GM21526 (cell line): ENCODE results near the gene CLCN7.

Experiments
- ATAC-seq: cut with Tn5 transposase; IDR thresholded peaks from one replicate; pipeline ENCODE4 v1.9.1; 2021; ENCODE audit warnings: moderate library complexity; ENCODE audit not compliant: unreplicated experiment, low FRiP score

CLCN7 gene, protein sequence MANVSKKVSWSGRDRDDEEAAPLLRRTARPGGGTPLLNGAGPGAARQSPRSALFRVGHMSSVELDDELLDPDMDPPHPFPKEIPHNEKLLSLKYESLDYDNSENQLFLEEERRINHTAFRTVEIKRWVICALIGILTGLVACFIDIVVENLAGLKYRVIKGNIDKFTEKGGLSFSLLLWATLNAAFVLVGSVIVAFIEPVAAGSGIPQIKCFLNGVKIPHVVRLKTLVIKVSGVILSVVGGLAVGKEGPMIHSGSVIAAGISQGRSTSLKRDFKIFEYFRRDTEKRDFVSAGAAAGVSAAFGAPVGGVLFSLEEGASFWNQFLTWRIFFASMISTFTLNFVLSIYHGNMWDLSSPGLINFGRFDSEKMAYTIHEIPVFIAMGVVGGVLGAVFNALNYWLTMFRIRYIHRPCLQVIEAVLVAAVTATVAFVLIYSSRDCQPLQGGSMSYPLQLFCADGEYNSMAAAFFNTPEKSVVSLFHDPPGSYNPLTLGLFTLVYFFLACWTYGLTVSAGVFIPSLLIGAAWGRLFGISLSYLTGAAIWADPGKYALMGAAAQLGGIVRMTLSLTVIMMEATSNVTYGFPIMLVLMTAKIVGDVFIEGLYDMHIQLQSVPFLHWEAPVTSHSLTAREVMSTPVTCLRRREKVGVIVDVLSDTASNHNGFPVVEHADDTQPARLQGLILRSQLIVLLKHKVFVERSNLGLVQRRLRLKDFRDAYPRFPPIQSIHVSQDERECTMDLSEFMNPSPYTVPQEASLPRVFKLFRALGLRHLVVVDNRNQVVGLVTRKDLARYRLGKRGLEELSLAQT

GRCh38 chr16:1474796-1475551, at the start of gene CLCN7:
Gene CLCN7 (minus strand): TSS chr16:1475028. CDS start chr16:1474974, 54 bp downstream.
- ATAC-seq = peak; percentile 58

GRCh38 chr16:1524366-1524765, 49.5 kb upstream of the CLCN7 start:
- no peak for ATAC-seq

- ATAC-seq = no peak
Observed at GRCh38 chr16:1523581-1524245, 48.9 kb upstream of the CLCN7 start.

- no peak for ATAC-seq
Observed at GRCh38 chr16:1520461-1520860, 45.6 kb upstream of the CLCN7 start.

GRCh38 chr16:1519831-1520230, 45.0 kb upstream of the CLCN7 start:
- no peak for ATAC-seq

DNA sequence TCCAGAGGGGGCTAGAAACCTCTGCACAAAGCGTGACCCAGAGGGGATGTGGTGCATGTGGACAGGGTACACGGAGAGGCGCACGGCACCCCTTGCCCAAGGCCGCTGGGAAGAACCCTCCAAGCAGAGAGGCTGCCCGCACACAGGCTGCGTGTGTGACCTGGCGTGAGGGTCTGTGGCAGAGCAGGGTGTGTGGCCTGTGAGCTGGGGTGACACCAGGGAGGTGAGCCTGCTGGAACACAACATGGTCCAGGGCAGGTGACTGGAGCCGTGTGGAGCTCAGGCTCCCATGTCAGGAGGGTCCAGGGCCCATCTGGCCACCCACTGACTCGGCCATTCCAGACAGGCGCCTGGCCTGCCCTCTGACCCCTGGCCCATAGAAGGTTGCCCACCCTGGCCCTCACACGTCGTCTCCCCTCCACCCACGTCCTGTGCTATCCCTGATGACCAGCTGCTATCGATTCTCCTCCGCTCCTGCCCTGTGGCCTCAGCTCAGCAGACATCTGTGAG, 43.9 kb upstream of the CLCN7 start:
- no peak for ATAC-seq

- ATAC-seq = no peak
Observed at GRCh38 chr16:1514507-1514906, 39.7 kb upstream of the CLCN7 start.

DNA sequence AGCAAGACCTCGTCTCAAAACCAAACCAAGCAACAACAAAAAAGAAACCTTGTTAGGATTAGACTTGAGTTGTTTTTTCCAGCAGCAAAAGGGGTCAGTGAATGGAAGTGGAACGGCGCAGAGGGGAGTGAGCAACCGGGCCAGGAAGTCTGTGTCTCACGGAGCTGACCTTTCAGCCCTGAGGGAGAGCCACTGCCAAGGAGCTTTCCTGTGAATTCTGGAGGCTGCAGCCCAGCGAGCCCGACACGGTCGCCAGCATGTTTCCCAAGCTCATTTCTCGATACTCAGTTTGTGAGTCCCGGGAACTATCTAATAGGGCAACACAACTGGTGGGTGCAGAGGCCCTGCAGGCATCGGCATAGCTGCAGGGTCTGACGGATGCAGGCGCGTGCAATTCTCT, 37.9 kb upstream of the CLCN7 start:
- no peak for ATAC-seq

DNA sequence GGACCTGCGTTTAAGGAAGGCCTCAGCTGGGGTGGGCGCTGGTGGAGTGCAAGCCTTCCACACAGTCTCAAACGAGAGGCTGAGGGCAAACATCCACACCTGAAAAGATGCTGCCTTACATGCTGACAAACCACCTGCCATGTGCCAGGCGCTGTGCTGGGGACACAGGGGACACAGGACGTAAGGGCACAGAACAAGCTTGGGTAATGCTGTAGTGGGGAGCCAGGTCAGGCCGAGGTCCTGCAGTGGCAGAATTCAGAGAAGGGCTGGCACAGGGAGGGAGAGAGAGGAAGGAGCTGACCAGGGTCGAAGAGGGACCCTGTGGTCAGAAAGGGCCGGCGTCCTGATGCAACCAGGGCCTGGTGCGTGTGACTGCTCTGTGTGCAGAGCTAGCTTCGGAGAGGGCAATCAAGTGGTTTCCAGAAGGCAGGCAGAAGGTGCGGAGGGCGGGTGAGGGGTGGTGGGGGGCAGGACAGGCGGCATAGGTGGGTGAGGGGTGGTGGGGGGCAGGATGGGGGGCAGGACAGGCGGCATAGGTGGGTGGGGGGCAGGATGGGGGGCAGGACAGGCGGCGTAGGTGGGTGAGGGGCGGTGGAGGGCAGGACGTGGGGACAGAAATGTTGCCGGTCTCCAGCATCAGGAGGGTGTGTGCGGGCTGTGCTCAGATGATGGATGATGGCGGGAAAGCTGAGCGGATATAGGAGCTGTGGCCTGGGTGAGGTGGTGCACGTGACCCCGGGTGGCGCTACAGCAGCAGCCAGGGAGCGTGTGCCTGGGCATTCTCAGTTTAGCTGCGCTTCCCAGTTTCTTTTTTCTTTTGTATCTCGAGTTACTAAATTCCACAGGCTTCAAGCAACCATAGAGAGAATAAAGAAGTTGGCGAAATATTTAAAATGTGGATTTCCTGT, 37.1 kb upstream of the CLCN7 start:
- no peak for ATAC-seq

DNA sequence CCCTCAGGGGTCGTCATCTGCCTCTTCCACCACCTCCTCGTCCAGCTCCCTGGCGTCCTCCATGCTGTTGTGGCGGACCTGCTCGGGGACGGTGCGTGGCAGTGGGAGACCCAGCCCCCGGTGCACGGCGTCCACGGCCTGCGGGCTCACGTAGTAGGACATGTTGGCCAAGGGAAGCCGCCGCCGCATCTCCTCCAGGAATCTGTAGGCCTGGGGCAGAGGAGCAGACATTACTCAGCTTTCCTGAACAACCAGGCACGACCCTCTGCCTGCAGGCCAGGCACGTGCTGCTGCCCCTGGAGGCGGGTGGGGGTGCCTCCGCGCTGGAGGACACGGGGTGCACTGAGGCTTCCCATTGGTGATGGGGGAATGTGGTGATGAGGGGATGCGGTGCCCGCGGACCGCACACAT, 36.1 kb upstream of the CLCN7 start:
- ATAC-seq = no peak

DNA sequence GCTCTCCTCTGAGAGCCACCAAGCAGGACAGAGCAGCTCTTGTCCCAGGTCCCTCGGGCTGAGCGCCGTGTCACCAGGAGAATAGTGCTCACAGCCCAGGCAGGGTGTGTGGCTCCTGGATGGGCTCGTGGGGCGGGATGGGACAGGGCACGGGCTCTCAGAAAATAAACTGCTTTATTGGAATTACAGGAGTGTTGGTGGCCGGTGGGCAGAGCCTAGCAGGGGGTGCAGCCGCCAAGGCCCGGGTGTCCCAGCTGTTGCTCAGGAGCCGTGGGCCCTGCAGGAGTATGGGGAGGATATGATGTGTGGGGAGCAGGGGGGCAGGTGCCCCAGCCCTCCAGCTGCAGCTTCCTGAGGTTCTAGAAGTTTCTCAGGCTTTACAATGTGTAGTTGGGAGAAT, 35.4 kb upstream of the CLCN7 start:
- ATAC-seq = no peak

DNA sequence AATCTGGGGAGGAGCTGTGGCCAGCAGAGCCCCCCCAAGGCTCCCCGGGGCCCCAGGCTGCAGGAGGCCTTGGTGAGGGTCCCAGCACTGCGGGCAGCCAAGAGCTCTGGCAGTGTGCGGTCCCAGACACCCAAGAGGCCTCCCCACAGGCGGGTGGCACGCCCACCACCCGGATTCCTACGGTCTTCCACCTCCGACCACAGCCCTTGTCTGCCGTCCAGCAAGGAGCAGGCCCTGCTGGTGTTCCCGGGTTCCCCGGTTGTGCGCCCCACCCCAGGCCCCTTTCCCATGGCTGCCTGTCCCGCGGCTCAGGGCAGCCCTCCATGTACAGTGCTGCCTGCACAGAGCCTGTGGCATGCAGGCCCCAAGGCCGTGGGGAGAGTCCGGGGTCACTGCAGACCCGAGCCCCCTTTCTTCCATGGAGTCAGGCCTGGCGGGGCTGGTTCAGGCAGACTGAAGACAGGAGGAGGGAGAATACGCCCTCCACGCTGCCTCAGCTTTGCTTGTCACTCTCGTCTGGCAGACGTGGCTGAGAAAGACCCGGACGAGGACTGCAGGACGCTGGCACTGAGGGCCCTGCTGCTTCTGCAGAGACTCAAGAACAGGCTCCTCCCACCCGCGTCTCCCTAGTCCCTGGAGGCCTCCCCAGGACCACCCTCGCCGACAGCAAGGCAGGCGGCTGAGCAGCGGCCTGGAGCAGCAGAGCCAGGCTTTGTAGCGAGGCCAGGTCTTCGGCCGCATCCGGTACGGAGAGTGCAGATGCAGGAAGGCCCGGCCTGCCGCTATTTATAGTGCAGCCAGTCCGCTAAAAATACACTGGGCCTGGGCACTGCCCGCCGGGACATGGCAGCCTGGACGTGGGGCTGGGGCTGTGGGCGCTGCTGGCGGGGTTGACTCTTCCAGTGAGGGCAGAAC, 34.7 kb upstream of the CLCN7 start:
- ATAC-seq = no peak

GRCh38 chr16:1508494-1509187, 33.8 kb upstream of the CLCN7 start:
- no peak for ATAC-seq

DNA sequence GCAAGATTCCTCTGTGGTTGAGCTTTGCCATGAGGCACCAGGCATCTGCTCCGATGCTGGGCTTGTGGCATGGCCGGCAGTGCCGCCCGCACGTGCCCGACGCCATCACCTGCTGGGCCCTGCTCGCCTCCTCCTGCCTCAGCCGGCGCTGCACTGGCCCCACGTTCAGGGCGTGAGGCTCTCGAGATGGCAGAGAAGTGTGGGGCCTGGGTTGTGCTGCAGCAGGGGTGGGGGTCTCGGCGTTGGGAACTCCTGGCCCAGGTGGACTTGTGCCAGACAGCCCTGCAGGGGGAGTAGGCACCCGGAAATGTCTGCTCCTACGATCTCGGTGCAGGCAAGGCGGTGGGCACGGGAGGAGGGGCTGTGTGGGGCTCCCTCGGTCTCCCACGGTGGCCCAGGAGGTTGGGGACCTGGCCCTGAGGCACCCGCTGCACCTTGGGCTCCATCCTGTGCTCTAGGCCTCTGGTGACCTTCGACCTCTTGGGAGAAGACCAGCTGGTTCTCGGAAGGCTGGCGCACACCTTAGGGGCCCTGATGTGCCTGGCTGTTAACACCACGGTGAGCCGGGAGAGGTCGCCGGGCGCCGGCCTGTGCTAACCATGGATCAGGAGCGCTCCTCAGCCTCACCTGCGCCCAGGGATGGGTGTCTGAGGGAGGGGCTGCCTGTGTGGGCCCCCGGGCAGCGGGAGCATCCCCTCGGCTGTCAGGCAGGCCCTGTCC, 31.8 kb upstream of the CLCN7 start:
- ATAC-seq = no peak

DNA sequence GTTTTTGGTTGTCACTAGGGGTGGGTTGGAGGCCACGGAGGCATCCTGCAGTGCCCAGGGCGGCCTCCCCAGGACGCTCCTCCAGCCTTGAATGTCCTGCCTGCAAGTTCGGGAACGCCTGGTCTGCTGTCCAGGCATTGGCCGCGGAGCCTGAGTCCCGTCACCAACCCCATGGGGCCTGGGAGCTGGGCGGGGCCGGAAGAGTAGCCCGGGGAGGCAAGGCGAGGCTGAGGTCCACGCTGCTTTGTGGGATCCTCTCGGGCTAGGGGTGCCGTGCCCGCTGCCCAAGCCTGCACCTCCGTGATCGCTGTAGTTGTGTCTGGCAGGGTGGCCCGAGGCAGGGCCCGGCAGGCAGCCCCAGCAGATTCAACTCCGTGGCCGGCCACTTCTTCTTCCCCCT, 31.1 kb upstream of the CLCN7 start:
- no peak for ATAC-seq

GRCh38 chr16:1505073-1505844, 30.4 kb upstream of the CLCN7 start:
- no peak for ATAC-seq
